HG03095 (cell line): Measurements from ENCODE around the gene HLA-DRB5.
A peak's percentile ranks its signal among the peaks of the same experiment; 100 is the strongest.
"Not testable (repeated sequence)": the region's sequence is repeated elsewhere in the genome, so short reads cannot be mapped to it uniquely, and the experiment has no call there.

Experiments used
- ATAC-seq: cut with Tn5 transposase; IDR thresholded peaks from one replicate; pipeline ENCODE4 v1.9.1; 2021; ENCODE audit warnings: moderate library complexity; ENCODE audit not compliant: unreplicated experiment

HLA-DRB5 gene

DNA sequence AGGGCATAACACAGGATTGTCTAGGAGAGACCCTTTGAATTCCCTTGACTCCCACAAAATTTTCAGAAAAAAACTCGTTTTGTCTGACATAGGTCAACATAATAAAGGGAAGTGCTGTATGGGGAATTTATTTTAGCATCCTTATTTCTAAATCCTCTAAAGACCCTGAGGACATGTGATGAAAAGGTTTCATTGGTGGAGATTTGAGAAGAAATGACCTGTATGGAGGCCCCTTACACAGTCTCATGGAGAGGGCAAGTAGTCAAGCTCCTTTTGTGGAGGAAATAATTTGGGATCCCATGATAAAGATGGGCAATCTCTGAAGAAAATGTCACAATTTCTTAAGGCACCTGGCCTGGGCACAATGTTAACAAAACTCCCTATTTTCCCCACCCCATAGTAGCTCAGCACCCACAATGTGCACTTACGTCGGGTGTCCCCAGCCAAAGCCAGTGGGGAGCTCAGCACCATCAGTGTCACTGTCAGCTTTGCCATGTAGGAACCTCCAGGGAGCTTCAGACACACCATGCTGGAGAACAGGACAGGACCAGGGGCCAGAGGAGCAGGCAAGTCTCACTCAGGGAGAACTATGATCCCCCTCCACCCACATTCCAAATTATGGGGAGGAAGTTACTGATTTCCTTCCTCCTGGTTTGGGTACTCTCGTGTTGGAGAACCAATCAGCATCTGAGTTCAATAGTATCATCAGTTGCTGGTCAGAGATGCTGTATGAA, at the start of gene HLA-DRB5:
HLA-DRB5 (minus strand) TSS at position 591 of the 734 bp plus-strand sequence; CDS start at position 528, 63 bp downstream.
- peak; percentile 65 for ATAC-seq

DNA sequence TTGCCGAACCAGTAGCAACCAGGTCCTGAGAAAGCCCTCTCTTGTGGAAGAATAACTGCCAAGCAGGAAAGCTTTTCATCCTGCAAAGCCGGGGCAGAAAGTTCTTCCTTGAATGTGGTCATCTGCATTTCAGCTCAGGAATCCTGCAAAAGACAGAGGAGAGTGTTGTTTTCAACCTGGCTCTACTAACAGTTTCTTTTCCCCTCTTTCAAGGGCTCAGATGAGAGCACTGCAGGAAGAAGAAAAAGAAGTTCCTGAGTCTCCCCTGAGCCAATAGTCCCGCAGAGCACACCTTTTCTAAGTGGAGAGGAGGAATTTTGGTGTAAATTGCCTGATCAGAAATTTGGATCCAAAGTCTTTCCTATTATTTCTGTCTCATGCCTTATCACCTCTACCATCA, 48.9 kb upstream of the HLA-DRB5 start:
- ATAC-seq: no peak

DNA sequence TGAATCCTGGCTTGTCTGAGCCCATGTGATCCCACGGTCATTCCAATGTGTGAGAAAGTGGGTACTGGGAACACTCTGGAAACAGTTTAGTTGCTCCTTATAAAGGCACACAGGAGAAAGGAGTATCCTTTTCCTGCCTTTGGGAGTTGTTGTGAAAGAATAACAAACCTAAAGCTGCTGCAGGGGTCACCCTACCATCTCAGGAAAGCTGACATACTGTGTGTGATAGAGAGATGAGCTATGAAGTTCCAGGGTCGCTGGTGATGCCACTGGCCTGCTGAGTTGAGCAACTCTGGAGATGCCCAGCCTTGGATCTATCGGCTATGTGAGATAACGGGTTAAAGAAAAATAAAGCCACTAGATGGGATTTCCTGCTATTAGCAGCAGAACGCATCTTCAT, 47.4 kb upstream of the HLA-DRB5 start:
- not testable (repeated sequence) for ATAC-seq

DNA sequence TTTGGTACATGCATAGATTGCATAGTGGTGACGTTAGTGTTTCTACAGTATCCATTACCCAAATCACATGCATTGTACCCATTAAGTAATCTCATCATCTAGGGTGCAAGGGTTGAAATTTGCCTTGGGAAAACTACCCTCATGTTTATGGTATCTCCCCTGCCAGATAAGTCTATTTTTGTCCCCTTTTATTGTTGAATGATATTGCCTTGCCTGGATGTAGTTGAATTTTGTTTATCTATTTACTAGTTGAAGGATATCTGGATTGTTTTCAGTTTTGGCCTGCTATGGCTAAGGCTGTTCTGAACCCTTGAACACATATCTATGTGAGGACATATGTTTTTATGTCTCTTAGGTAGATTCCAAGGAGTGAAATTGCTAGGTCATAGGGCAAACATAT, 46.2 kb upstream of the HLA-DRB5 start:
- no peak for ATAC-seq

DNA sequence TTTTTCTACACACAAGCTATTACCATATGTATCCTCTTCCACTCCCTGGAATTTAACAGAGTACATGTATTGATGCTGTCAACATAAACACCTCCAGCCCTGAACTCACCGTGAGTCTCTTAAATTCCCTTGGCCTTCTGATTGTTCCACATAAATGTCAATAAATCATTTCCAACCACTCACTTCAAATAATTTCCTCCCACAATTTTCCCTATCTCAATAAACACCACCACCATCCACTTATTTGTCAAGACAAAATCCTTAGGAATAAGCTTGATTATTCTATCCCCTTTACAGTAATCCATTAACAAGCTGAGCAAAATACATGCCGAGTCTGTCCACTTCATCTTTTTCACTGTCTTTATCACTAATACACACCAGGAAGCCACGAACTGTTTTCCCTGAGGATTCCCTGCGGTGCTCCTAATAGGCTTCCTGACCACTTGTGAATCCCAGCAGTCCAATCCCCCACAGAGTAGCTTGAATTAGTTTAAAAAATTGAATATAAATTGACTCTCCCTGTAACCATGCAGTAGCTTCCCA, 40.3 kb upstream of the HLA-DRB5 start:
- no peak for ATAC-seq

DNA sequence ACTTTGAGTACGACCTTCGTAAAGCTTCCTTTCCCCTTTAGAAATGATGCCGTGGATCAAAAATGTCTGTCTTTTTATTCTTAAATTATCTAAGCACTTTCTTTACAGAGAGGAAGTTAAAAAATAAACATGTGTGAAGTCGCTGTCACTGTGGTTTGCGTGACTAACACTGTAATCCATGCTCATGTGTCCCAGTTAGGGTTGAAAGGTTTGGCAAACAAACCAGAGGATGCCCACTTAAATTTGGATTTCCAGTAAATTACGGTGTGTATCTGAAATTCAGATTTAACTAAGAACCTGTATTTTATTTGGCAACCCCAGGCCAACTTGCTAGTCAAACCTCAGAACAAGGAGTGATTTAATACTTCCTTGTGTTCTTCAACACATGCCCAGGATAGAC, 38.5 kb upstream of the HLA-DRB5 start:
- no peak for ATAC-seq

DNA sequence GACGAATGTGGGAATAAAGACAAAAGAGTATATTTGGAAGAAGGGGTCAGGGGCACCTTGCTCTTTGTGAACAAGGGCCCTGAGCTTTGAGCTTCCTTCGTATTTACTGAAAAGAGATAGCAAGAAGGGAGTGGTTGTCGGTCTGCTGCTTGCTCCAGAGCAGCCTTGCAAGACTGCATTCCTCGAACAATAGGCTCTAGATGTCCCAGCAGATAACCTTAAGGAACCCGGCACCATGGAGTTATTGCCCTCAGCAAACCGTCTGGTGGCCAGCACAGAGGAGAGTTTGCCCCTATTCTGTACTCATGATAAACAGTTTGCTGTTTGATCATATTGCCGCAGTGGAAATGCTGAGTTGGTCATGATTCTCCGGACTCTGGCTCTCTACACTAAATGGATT, 36.9 kb upstream of the HLA-DRB5 start:
- ATAC-seq: no peak

DNA sequence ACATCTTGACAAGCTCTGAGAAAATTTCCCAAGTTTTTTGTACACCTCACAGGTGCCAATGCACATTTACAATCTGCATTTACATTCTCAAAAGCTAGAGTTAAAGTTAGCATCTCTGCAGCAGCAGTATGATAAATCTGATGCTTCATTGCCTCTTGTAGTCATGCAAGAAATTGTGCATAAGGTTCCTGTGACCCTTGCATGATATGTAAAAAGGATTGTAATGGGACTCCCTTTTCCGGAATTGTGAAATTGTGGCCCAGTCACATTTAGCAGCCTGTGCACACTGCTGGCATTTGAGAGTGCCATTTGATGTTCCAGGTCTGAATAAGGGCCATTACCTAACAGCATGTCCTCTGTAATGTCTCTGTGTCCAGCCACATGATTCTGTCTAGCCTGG, 35.4 kb upstream of the HLA-DRB5 start:
- ATAC-seq: no peak

GRCh38 chr6:32562940-32563339, 32.9 kb upstream of the HLA-DRB5 start:
- ATAC-seq: no peak

GRCh38 chr6:32559747-32560146, 29.7 kb upstream of the HLA-DRB5 start:
- no peak for ATAC-seq

GRCh38 chr6:32558426-32559057, 28.5 kb upstream of the HLA-DRB5 start:
- ATAC-seq: no peak

GRCh38 chr6:32554116-32554965, 24.3 kb upstream of the HLA-DRB5 start:
- ATAC-seq: no peak

DNA sequence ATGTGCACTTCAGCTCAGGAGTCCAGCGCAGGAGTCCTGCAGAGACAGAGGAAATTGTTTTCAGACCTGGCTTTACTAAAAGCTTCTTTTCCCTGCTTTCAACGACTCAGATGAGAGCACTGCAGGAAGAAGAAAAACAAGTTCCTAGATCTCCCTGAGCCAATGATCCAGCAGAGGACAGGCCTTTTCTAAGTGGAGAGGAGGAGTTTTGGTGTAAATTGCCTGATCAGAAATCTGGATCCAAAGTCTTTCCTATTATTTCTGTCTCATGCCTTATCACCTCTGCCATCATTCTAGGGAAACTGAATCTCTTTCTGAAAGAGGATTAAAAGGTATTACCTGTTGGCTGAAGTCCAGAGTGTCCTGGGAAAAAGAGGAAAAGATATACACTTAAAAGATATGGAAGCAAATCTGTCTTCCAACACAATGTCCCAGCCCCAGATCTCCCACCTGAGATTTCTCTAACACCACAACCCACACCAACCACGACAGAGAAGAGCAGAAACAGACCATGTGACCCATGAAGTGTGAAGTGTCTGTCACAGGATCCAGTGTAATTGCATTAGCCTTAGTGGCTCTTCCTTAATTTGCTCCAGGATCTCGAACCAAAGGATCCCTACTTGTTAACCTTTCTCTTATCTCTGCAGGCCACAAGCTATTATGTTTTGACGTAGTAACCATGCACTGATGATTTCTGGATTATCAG, 23.1 kb upstream of the HLA-DRB5 start:
- ATAC-seq: no peak

DNA sequence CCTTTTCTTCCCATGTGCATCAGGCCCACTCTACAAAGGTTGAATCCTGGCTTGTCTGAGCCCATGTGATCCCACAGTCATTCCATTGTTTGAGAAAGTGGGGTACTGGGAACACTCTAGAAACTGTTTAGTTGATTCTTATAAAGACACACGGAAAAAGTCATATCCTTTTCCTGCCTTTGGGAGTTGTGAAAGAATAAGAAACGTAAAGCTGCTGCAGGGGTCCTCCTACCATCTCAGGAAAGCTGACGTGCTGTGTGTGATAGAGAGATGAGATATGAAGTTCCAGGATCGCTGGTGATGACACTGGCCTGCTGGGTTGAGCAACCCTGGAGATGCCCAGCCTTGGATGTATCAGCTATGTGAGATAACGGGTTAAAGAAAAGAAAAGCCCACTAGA, 21.3 kb upstream of the HLA-DRB5 start:
- no peak for ATAC-seq

DNA sequence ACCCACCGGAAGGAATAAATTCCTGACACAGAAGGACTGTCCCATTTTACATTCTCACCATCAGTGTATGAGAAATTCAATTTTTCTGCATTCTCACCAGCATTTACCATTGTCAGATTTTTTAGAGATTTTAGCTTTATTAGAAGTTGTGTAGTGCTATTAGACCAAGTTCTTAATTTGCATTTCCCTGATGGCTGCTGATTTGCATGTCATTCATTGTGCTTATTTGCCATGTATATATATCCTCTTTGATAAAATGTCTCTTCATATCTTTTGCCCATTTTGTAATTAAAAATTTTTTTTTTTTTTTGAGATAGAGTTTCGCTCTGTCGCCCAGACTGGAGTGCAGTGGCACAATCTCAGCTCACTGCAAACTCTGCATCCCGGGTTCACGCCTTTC, 9.8 kb upstream of the HLA-DRB5 start:
- ATAC-seq: no peak

GRCh38 chr6:32530431-32530793, 325 bp upstream of the HLA-DRB5 start:
- peak; percentile 26 for ATAC-seq

- ATAC-seq: no peak
These were observed 7.6 kb downstream of the HLA-DRB5 start for GRCh38 chr6:32522302-32523047.

- no peak for ATAC-seq
These were observed 10.2 kb downstream of the HLA-DRB5 start for GRCh38 chr6:32519910-32520258.

DNA sequence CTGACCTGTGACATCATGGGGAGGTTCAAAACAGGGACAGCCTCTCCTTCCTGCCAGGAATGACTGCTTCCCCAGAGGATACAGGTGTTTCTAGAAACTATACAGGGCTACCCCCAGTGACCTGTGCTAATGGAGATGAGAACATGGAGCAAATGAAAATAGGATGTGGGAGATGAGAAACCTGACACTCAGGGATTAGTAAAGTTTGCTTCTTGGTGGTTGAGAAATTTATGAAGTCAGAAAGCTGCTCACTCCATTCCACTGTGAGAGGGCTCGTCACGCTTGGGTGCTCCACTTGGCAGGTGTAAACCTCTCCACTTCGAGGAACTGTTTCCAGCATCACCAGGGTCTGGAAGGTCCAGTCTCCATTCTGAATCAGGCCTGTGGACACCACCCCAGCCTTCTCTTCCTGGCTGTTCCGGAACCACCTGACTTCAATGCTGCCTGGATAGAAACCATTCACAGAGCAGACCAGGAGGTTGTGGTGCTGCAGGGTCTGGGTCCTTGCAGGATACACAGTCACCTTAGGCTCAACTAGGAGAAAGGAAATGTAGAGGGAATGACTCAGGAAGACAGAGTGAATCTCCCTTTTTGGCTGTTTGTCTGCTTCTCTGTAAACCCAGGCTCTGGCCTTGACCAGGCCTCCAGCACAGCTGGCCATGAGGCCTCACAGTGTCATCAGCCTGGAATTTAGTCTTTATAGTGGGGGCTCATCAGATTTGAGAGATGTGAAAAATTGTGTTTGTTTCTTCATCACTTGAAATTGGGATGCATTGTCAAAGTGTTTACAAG, 10.8 kb downstream of the HLA-DRB5 start:
- no peak for ATAC-seq
